ENCODE results near the gene TTF2.
A peak's percentile ranks its signal among the peaks of the same experiment; 100 is the strongest.
"Not testable (repeated sequence)": the region's sequence is repeated elsewhere in the genome, so short reads cannot be mapped to it uniquely, and the experiment has no call there.

TTF2 gene

DNA sequence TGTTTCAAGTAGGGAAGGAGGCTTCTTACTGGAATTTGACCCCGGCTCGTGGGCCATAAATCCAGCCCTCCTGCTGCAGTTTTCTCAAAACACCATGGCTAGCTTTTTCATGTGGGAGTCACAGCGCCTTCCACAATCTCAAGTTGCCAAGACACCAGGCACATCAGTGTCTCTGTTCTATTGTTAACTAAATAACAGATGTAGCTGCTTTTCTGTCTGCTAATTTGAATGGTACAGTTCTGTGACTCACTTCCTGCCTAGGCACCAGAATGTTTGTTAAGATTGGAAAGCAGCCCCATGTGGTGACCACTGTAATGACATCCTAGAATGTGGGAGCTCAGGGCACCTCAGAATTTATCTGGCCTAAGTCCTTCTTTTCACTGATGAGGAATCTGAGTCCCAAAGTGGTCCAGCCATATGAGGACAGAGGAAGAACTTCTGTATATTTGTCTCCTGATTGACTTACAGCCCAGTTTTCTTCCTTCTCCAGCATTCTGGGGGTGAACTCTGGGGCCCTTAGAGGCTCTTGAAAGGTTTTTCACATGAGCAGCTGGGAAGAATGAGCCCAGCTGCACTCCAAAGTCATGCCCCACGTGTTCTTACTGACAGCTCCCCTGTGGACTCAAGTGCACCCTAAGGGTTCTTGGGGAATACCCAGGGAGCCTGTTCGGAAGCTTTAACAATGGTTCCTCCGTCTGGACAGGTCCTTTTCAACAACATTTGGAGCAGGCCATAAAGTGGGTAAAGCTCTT, 33.9 kb downstream of the TTF2 start:
- DNase-seq (ENCODE audit: low spot score), result peak; percentile 40

DNA sequence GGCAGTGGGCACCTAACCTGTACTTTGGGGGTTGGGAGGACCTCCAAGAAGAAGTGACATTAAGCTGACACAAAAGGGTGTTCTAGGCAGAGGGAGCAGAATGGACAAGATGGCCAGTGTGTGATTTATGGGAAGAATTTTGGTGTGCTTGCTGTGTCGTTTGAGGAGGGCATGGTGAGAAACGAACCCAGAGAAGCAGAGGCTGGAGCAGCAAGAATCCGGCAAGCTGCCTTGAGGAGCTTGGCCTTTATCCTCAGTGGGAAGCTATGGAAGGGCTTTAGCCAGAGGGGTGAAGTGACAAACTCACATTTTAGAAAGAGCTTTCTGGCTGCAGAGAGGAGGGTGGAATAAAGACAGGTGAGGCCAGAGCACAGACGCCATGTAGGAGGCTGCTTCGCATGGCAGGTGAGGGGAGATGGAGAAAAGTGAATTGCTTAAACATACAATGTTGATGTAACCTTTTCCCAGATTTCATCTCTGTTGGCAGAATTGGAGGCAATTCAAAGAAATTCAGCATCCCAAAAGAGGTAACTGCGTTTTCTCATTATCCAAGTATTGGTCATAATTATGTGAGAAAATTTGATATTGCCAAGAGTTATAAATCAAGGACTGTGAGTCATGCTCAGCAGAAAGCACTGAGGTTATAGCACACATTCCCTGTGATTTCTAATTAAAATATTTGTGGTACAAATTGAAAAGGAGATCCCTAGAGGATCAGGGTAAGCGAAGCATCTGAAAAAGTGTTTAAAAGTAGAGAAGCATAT, 34.9 kb downstream of the TTF2 start:
- DNase-seq (ENCODE audit: low spot score), result no peak

- DNase-seq (ENCODE audit: low spot score), result no peak
Measured at GRCh38 chr1:117096951-117097408, 36.9 kb downstream of the TTF2 start.

DNA sequence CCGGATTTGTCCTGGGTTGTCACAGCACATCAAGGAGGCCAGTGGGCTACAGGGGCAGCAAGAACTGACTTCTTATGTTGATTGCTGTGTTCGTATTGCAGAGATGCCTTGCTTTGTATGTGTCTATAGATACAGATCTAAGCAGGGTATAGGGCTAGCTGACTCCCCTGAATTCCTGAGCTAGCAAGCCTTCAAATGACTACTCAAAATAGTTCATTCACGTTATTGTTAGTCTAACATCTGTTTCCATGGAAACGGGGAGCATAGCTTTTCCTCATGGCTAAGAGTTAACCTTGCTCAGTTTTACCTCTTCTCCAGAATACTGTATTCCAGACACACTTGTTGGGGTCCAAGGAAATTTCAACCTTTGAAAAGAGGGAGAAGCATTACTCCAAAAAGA, 37.3 kb downstream of the TTF2 start:
- DNase-seq (ENCODE audit: low spot score), result no peak

- no peak for DNase-seq (ENCODE audit: low spot score)
Measured at GRCh38 chr1:117098287-117098890, 38.3 kb downstream of the TTF2 start.

DNA sequence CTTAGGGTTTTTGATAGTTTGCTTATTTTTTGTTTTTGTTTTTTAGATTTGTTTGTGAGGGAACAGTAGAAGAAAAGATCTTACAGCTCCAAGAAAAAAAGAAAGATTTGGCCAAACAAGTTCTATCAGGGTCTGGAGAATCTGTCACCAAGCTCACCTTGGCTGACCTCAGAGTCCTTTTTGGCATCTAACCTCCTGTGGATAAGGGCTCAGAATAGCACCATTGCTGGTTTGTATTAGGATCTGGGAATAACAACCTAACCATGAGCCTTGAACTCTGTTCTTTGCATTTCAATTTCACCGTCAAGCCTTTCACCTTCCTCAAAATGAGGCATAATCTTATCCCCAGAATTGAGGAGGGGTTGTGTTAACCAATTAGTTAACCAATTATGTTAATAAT, 41.2 kb downstream of the TTF2 start:
- DNase-seq (ENCODE audit: low spot score), result no peak

DNA sequence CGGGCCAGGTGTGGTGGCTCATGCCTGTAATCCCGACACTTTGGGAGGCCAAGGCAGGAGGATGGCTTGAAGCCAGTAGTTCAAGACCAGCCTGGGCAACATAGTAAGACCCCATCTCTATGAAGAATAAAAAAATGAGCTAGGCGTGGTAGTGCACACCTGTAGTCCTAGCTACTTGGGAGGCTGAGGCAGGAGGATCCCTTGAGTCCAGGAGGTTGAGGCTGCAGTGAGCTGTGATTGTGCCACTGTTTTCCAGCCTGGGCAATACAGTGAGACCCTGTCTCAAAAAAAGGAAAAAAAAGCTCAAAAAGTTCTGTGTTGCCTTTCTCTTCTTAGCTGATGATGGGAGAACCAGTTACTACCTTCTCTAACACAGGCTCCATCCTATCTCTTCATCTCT, 41.7 kb downstream of the TTF2 start:
- DNase-seq (ENCODE audit: low spot score), result not testable (repeated sequence)

- no peak for DNase-seq (ENCODE audit: low spot score)
Measured at GRCh38 chr1:117104986-117105385, 44.9 kb downstream of the TTF2 start.

GRCh38 chr1:117105722-117106121, 45.6 kb downstream of the TTF2 start:
- DNase-seq (ENCODE audit: low spot score), result no peak

- no peak for DNase-seq (ENCODE audit: low spot score)
Measured at GRCh38 chr1:117106478-117106877, 46.4 kb downstream of the TTF2 start.

DNA sequence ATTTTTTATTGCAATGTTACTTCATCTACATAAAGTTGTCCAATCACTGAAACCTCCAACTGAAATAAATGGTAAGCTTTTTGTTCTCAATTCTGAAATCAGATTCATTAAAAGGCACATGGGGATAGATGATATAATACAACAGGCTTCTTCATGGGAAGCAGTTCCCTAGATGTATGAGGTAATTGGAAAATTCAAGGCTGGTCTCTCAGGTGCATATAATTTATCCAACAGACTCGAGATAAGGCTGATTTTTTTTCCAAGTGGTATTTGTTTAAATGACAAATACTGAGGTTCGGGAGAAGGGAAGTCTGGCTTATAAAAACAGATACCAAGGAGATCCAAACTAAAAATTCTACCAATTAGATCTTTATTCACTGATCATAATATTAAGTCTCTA, 47.2 kb downstream of the TTF2 start:
- DNase-seq (ENCODE audit: low spot score), result no peak

- DNase-seq (ENCODE audit: low spot score), result no peak
Measured at GRCh38 chr1:117110774-117111173, 50.6 kb downstream of the TTF2 start.

GRCh38 chr1:117112047-117112717, 52.1 kb downstream of the TTF2 start:
- DNase-seq (ENCODE audit: low spot score), result no peak

DNA sequence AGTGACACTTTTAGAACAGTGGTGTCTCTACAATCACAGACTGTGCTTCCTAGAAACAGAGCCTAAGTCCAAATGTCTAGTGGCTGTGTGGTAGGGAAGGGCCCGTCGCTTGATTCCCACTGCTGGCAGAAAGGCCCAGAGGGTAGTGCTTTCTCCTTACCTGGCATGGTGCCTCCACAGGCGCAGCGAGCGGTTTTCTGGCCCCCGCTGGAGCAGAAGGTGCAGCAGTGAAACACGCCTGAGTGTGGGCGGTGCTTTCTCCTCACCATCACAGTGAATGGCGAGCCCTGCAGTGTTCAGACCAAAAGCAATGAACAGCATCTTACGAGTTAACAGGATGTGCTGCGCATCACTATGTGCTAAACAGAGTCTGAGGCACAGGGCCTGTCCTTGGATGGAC, 53.1 kb downstream of the TTF2 start:
- peak; percentile 49 for DNase-seq (ENCODE audit: low spot score)

DNA sequence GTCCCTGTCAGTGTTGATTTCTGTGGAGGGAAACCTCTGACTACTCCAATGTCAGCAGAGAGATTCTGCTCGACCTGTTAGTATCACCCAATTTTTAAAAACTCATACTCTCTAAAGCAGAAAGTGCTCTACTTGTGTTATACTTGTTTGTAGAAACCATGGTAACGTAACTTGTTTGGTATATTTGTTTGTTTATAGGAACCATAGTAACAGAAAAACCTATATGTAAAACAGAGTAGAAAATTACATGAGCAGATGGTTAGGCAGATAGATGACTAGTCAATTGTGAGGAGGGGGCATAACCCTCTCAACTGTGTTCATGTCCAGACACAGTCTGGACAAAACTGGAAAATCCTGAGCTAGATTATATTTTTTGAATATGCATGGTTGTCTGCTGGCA, 54.8 kb downstream of the TTF2 start:
- DNase-seq (ENCODE audit: low spot score), result no peak

- DNase-seq (ENCODE audit: low spot score), result no peak
Measured at GRCh38 chr1:117116090-117116783, 56.1 kb downstream of the TTF2 start.

DNA sequence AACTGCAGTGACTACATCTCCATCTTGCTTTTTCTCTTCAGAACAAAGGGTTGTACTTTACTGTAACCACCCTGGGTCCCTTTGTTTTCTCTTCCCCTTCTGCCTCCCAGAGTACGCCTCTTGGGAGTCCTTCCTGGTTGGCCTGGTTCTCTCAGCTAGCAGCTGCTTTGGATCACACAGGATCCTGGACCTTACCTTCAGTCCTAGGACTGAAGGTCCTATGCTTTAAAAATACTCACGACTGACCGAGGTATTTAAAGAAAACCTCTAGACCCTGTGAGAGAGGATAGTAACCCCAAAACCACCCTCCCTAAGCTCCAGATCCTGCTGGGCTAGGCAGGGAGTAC, 56.6 kb downstream of the TTF2 start:
- DNase-seq (ENCODE audit: low spot score), result no peak

- DNase-seq (ENCODE audit: low spot score), result no peak
Measured at GRCh38 chr1:117117697-117118096, 57.6 kb downstream of the TTF2 start.

DNA sequence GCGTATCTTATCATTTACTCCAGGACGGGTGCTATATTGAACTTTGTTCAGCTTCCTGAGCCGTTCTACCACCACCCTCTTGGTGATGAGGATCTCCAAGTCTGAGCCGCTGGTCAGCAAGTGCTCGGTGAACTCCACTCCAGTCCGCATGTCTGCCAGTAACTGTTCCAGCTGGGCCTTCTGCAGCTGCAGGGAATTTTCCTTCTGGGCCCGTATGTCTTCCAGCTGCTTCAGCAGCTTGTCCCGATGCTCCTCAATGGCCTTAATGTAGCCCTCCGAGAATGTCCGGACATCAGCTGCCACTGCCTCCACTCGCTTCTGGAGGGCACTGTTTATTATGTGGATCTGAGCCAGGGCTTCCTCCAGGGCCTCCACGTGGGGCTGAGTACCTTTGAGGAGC, 58.0 kb downstream of the TTF2 start:
- no peak for DNase-seq (ENCODE audit: low spot score)

DNA sequence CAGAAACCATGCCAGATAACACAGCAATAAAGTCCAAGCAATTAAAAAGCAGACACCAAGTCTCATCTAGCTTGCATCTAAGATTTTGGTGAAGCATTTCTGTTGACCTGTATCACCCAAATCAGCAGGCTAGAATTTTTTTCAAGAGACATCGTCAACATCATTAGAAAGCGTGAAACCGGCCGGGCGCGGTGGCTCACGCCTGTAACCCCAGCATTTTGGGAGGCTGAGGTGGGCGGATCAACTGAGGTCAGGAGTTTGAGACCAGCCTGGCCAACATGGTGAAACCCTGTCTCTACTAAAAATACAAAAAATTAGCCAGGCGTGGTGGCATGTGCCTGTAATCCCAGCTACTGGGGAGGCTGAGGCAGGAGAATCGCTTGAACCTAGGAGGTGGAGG, 59.0 kb downstream of the TTF2 start:
- DNase-seq (ENCODE audit: low spot score), result not testable (repeated sequence)

DNA sequence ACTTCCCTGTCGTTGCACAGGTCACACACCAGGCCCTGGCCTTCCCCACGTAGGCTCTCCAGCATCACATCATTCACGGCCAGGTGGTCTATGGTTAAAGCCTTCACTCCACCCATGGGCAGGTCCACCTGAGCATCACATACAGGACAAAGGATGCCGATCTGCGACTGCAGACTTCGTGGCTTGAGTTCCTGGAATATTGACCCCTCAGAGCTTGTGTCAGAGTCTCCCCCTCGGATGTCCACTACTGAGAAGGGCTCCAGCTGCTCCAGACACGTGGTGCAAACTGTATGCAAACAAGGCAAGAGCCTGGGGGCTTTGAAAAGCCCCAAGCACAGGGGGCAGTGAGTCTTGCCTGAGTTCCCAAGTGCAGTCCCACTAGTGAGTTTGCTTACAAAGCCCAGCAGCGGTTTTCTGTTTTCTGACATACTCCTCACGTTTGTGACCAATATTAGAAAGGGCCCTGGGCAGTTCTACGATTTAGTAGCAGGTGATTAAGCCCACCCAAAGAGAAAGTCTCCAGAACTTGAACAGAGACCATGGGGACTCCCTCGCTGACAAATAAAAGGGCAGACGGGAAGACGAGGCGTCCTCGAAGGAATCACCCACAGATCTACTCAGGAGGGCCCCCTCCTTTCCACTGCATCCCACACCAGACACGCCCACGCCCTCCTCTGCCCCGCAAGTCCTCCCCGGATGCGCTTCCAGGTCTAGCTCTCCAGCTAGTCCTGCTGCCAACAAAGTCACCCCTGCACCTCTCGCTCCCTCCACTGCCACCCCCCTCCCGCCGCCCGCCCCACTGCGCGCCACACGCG, 60.9 kb downstream of the TTF2 start:
- no peak for DNase-seq (ENCODE audit: low spot score)
